Measurements from ENCODE around the gene ABCC11.
A peak's percentile ranks its signal among the peaks of the same experiment; 100 is the strongest.
"Not testable (repeated sequence)": the region's sequence is repeated elsewhere in the genome, so short reads cannot be mapped to it uniquely, and the experiment has no call there.

The ABCC11 gene

DNA sequence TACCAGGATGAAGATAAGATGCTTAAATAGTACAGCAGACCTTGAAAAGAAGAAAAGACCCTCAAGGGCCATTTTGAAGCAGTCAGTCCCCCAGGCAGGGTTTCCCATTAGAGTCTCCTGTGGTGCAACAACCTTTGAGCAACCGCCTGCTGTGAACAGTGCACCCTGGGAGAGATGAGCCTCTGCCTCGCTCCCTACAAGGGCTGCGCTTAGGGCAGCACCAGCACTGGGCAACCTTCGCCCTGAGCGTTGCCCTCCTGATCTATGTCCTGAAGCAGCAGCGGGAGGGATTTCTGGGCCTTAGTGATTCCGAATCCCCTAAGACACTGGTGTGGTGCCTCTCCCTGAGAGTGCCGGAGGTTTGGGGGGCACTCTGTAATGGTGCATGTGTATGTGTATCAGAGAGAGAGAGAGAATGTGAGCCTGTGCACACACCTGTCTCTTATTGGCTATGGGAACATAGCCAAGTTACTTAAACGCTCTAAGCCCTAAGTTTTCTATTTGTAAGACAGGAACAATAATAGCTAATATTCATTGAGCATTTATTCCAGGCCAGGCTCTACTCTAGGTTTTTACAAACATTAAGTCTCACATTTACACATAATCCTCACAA lies 66.4 kb downstream of the ABCC11 start:
- TF ChIP-seq, protein P1, sequence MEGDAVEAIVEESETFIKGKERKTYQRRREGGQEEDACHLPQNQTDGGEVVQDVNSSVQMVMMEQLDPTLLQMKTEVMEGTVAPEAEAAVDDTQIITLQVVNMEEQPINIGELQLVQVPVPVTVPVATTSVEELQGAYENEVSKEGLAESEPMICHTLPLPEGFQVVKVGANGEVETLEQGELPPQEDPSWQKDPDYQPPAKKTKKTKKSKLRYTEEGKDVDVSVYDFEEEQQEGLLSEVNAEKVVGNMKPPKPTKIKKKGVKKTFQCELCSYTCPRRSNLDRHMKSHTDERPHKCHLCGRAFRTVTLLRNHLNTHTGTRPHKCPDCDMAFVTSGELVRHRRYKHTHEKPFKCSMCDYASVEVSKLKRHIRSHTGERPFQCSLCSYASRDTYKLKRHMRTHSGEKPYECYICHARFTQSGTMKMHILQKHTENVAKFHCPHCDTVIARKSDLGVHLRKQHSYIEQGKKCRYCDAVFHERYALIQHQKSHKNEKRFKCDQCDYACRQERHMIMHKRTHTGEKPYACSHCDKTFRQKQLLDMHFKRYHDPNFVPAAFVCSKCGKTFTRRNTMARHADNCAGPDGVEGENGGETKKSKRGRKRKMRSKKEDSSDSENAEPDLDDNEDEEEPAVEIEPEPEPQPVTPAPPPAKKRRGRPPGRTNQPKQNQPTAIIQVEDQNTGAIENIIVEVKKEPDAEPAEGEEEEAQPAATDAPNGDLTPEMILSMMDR (conservative IDR thresholded peaks at IDR 0.05; ENCODE audit: control insufficient read depth, insufficient read depth, low read depth, low read length) = no peak
- H3K4me3 ChIP-seq (ENCODE audit: control insufficient read depth, low read depth, low read length) = no peak overlapping the region
- DNase-seq (ENCODE audit: low read depth) = no peak

DNA sequence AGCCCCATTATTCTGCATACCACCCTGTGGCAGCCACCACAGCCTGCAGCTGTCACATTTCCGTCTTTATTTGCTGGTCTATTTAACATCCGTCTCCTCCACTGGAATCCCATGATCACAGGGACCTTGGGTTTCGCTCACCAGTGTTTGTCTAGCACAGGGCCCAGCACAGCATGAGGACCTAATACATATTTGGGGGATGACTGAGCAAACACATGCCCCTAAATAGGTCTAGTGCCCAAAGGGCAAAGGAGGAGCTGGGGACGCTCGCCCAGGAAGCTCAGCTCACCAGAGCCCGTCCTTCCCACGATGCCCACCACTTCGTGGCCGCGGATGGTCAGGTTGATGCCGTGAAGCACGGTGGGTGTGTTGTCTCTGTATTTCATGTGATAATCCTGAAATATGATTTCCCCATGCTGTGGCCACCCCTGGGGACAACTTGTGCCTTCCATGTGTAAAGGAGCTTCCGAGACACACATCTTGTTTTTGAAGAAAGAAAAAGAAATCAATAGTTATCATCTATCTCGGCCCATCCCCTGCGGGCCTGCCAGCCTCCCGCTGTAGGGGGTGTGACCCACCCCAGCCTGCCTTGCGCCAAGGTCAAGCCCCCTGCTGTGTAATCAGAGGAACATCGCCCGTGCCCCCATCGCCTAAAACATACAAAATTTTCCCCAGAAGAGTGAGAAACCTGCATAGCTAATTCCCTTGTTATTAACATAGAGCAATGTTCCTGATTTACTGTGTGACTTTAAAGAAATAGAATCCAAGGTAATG lies 70.5 kb downstream of the ABCC11 start:
- H3K4me3 ChIP-seq (ENCODE audit: control insufficient read depth, low read depth, low read length) = no peak overlapping the region
- no peak for DNase-seq (ENCODE audit: low read depth)
- TF ChIP-seq, protein P1 (conservative IDR thresholded peaks at IDR 0.05; ENCODE audit: control insufficient read depth, insufficient read depth, low read depth, low read length) = no peak

DNA sequence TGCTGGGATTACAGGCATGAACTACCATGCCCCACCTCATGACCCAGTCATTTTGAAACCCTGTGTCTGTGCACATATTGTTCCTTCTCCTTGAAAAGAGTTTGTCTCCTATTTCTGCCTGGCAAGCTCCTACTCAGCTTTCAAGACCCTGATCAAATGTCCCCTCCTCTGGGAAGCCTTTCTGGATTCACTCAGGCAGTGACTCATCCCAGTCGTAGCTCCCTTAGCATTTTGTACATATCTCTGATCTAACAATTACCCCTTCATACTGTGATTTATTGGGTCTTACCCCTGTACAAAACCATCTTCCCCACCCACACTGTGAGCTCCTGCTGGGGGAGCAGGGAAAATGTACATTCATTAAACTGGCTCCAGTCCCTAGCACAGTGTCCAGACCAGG lies 73.5 kb downstream of the ABCC11 start:
- DNase-seq (ENCODE audit: low read depth) = peak; percentile 20
- no peak overlapping the region for H3K4me3 ChIP-seq (ENCODE audit: control insufficient read depth, low read depth, low read length)
- TF ChIP-seq, protein P1 (conservative IDR thresholded peaks at IDR 0.05; ENCODE audit: control insufficient read depth, insufficient read depth, low read depth, low read length) = no peak

DNA sequence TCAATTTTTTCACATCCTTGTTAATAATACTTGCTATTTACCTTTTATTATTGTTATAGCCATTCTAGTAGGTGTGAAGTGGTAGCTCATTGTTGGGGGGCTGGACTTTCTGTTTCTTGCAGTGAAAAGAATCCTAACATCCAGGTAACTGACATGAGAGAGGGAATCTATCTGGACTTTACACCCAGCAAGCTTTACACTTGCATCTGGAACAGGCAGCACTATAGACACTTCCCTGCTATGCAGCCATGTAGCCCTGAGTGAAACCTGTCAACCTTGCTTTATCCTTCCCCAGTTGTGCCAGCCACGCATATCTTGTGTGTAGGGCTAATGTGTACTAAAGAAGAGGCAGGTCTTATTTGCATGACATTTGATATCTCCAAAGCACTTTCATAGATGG lies 74.7 kb downstream of the ABCC11 start:
- TF ChIP-seq, protein P1 (conservative IDR thresholded peaks at IDR 0.05; ENCODE audit: control insufficient read depth, insufficient read depth, low read depth, low read length) = no peak
- no peak overlapping the region for H3K4me3 ChIP-seq (ENCODE audit: control insufficient read depth, low read depth, low read length)
- no peak for DNase-seq (ENCODE audit: low read depth)

DNA sequence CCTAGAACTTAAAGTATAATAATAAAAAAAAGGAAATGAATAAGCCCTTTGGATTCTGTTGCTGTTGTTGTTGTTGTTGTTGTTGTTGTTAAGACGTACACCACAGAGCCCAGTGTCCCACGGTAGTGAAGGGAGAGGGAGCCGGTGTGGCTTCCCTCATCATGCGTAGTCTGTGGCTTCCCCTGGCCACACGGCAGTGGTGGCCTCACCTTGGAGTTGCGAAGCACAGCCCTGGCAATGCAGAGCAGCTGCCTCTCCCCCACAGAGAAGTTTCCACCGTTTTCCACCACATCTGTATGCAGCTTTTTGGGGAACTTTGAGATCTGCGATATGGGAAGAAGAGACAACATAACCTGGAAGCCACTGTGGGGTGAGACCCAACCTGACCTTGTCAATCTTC lies 77.4 kb downstream of the ABCC11 start:
- TF ChIP-seq, protein P1 (conservative IDR thresholded peaks at IDR 0.05; ENCODE audit: control insufficient read depth, insufficient read depth, low read depth, low read length) = no peak
- no peak overlapping the region for H3K4me3 ChIP-seq (ENCODE audit: control insufficient read depth, low read depth, low read length)
- no peak for DNase-seq (ENCODE audit: low read depth)

DNA sequence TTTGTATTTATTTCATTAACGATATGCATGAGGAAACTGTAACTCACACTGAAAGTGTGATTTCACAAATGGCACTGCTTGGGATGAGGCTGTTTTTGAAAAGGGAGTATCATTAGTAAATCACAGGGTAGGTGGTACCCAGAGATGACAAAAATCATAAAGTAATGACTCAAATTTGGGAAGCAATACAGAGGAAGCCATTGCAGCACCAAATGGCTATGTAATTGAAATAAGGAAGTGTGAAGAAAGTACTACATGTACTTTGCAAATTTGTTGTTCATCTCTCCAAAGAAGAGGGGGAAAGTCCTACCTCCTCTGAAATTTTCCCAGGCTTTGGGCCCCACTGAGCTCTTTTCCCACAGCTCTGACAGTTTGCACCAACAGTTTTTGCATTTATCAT lies 79.3 kb downstream of the ABCC11 start:
- TF ChIP-seq, protein P1 (conservative IDR thresholded peaks at IDR 0.05; ENCODE audit: control insufficient read depth, insufficient read depth, low read depth, low read length) = no peak
- no peak for DNase-seq (ENCODE audit: low read depth)
- H3K4me3 ChIP-seq (ENCODE audit: control insufficient read depth, low read depth, low read length) = no peak overlapping the region

DNA sequence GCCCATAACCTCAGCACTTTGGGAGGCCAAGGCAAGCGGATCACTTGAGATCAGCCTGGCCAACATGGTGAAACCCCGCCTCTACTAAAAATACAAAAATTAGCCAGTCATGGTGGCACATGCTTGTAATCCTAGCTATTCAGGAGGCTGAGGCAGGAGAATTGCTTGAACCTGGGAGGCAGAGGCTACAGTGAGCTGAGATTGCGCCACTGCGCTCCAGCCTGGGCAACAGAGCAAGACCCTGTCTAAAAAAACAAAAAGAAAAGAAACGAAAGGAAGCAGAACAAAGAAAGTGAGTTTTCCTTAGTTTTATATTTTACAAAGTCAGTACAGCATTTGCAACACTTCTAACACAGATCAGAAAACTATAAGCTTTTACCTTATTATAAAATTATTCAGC lies 80.7 kb downstream of the ABCC11 start:
- DNase-seq (ENCODE audit: low read depth); H3K4me3 ChIP-seq (ENCODE audit: control insufficient read depth, low read depth, low read length): not testable (repeated sequence)
